SK-N-MC (cell line): ENCODE measurements around the gene KDM4B.

Experiments
- DNase-seq: peaks from one replicate; pipeline ENCODE4 v3.0.0-alpha.2; 2011; ENCODE audit warnings: low read depth, low spot score
- H3K27ac ChIP-seq: fragments of 200-600 bp; sonication (generic); 2 replicates; pipeline ENCODE4 v1.5.1; 2016; ENCODE audit warnings: mixed run types
- H3K36me3 ChIP-seq: fragments of 200-600 bp; sonication (generic); 2 replicates; pipeline ENCODE4 v1.6.1; 2017; ENCODE audit warnings: antibody characterized with exemption, low read length, mixed read lengths; ENCODE audit not compliant: insufficient read depth
- H3K4me3 ChIP-seq: fragments of 200-600 bp; sonication (generic); 2 replicates; pipeline ENCODE4 v1.5.1; 2016
- H3K9ac ChIP-seq: fragments of 200-600 bp; sonication (generic); 2 replicates; pipeline ENCODE4 v1.8.0; 2017; ENCODE audit warnings: mixed run types, mixed read lengths; ENCODE audit not compliant: insufficient read length
- H3K9me3 ChIP-seq: fragments of 200-600 bp; sonication (generic); 2 replicates; pipeline ENCODE4 v1.6.1; 2017; ENCODE audit warnings: low read depth, mild to moderate bottlenecking, antibody characterized with exemption, low read length, moderate library complexity, mixed read lengths
- EZH2 ChIP-seq: fragments of 200-600 bp; sonication (generic); IDR thresholded peaks from one replicate; pipeline ENCODE4 v1.6.1; 2017; ENCODE audit warnings: antibody characterized with exemption
- FOXP2 ChIP-seq: optimal IDR thresholded peaks from 2 replicates; pipeline ENCODE3; 2011; ENCODE audit warnings: mild to moderate bottlenecking, moderate library complexity; ENCODE audit not compliant: insufficient read depth; ENCODE audit errors: extremely low read length, control extremely low read depth
- POLR2AphosphoS5 ChIP-seq: IDR thresholded peaks from 2 replicates; pipeline ENCODE4 v1.6.1; 2012; ENCODE audit warnings: mild to moderate bottlenecking, low read depth, low read length, borderline replicate concordance

KDM4B gene

DNA sequence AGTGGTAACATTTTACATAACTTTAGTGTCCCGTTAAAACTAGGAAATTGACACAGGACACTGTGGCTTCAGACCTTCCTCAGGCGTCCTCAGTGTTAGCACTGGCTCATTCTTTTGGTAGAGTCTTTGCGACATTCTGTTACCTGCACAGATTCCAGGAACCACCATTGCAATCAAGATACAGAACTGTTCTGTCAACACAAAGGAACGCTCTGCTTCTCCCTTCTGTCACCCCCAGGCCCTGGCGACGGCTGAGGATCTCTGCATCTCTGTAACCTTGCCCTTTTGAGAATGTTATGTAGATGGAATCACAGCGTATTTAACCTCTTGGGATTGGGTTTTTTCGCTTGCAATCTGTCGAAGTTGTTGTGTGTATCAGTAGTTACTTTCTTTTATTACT, 22.6 kb downstream of the KDM4B start:
- TF ChIP-seq FOXP2 = no peak
- TF ChIP-seq POLR2AphosphoS5 = no peak
- TF ChIP-seq EZH2 = no peak
- Histone ChIP-seq H3K36me3 (no peaks in the 10 kb centered on the region), H3K9ac (no peak overlapping the region), H3K4me3 (no peak overlapping the region), H3K27ac (no peak overlapping the region), H3K9me3 (no peaks in the 10 kb centered on the region)
- DNase-seq = no peak

- Histone ChIP-seq H3K9ac (no peak overlapping the region), H3K9me3 (no peaks in the 10 kb centered on the region), H3K4me3 (no peak overlapping the region), H3K36me3 (no peaks in the 10 kb centered on the region), H3K27ac (no peak overlapping the region)
- no peak for DNase-seq
- no peak for TF ChIP-seq POLR2AphosphoS5
- TF ChIP-seq FOXP2 = no peak
- no peak for TF ChIP-seq EZH2
These were observed 23.2 kb downstream of the KDM4B start for GRCh38 chr19:4991996-4992698.

- H3K27ac ChIP-seq = no peak overlapping the region
- TF ChIP-seq POLR2AphosphoS5 (no peak), FOXP2 (no peak), EZH2 (no peak)
- no peak overlapping the region for H3K9ac ChIP-seq
- no peak for DNase-seq
- H3K4me3 ChIP-seq = no peak overlapping the region
- H3K36me3 ChIP-seq = no peaks in the 10 kb centered on the region
- no peaks in the 10 kb centered on the region for H3K9me3 ChIP-seq
These were observed 24.8 kb downstream of the KDM4B start for GRCh38 chr19:4993683-4994082.

- TF ChIP-seq EZH2 = no peak
- TF ChIP-seq POLR2AphosphoS5 = no peak
- TF ChIP-seq FOXP2 = no peak
- Histone ChIP-seq H3K27ac (no peak overlapping the region), H3K36me3 (no peaks in the 10 kb centered on the region), H3K9ac (no peak overlapping the region), H3K9me3 (no peaks in the 10 kb centered on the region), H3K4me3 (no peak overlapping the region)
- DNase-seq = no peak
These were observed 27.8 kb downstream of the KDM4B start for GRCh38 chr19:4996701-4997100.

- Histone ChIP-seq H3K9ac (no peak overlapping the region), H3K4me3 (no peak overlapping the region), H3K9me3 (no peaks in the 10 kb centered on the region), H3K36me3 (no peaks in the 10 kb centered on the region), H3K27ac (no peak overlapping the region)
- TF ChIP-seq EZH2 (no peak), FOXP2 (no peak), POLR2AphosphoS5 (no peak)
- DNase-seq = no peak
These were observed 28.4 kb downstream of the KDM4B start for GRCh38 chr19:4997297-4997696.

- Histone ChIP-seq H3K9ac (no peak overlapping the region), H3K9me3 (no peaks in the 10 kb centered on the region), H3K4me3 (no peak overlapping the region), H3K27ac (no peak overlapping the region), H3K36me3 (no peaks in the 10 kb centered on the region)
- DNase-seq = no peak
- no peak for TF ChIP-seq POLR2AphosphoS5
- TF ChIP-seq EZH2 = no peak
- TF ChIP-seq FOXP2 = no peak
These were observed 31.3 kb downstream of the KDM4B start for GRCh38 chr19:5000120-5000611.

GRCh38 chr19:5001615-5002014, 32.7 kb downstream of the KDM4B start:
- no peak for DNase-seq
- TF ChIP-seq EZH2 (no peak), FOXP2 (no peak), POLR2AphosphoS5 (no peak)
- H3K4me3 ChIP-seq = no peak overlapping the region
- H3K27ac ChIP-seq = no peak overlapping the region
- H3K9me3 ChIP-seq = no peaks in the 10 kb centered on the region
- no peaks in the 10 kb centered on the region for H3K36me3 ChIP-seq
- H3K9ac ChIP-seq = no peak overlapping the region

DNA sequence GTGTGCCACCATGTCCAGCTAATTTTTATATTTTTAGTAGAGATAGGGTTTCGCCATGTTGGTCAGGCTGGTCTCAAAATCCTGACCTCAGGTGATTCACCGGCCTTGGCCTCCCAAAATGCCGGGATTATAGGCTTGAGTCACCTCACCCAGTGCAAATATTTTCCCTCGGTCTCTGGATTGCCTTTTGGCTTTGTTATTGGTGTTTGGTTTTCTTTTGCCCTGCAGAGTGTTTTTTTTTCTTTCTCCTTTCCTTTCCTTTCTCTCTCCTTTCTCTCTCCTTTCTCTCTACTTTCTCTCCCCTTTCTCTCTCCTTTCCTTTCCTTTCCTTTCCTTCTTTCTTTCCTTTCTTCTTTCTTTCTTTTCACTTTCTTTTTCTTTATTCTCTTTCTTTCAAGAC, 33.2 kb downstream of the KDM4B start:
- Histone ChIP-seq H3K4me3 (no peak overlapping the region), H3K27ac (no peak overlapping the region), H3K9me3 (no peaks in the 10 kb centered on the region), H3K9ac (no peak overlapping the region), H3K36me3 (no peaks in the 10 kb centered on the region)
- TF ChIP-seq FOXP2 (no peak), POLR2AphosphoS5 (no peak), EZH2 (no peak)
- no peak for DNase-seq

DNA sequence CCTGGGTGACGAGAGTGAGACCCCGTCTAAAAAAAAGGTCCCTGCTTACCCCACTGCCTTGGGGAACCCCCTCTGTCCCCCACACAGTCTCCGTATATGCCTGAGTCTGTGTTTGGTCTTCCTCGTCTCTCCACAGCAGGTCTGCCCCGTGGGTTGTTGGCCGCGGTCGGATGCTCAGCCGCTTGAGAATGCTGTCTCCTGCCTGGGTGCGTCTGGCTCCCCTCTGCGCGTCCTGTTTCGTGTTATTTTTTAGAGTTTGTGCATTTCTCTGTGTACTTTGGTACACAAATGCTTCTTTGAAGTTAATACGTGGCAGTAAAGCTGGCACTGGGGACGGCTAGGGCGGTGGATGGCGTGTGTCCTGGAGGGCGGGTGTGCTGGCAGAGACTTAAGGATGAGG, 34.9 kb downstream of the KDM4B start:
- no peaks in the 10 kb centered on the region for H3K9me3 ChIP-seq
- DNase-seq = no peak
- no peak overlapping the region for H3K27ac ChIP-seq
- no peak overlapping the region for H3K9ac ChIP-seq
- TF ChIP-seq EZH2 (no peak), POLR2AphosphoS5 (no peak), FOXP2 (no peak)
- no peaks in the 10 kb centered on the region for H3K36me3 ChIP-seq
- no peak overlapping the region for H3K4me3 ChIP-seq

- H3K27ac ChIP-seq = no peak overlapping the region
- no peak for TF ChIP-seq POLR2AphosphoS5
- no peak for TF ChIP-seq FOXP2
- TF ChIP-seq EZH2 = no peak
- H3K4me3 ChIP-seq = no peak overlapping the region
- H3K9me3 ChIP-seq = no peaks in the 10 kb centered on the region
- H3K9ac ChIP-seq = no peak overlapping the region
- no peaks in the 10 kb centered on the region for H3K36me3 ChIP-seq
- no peak for DNase-seq
These were observed 36.2 kb downstream of the KDM4B start for GRCh38 chr19:5005096-5005495.
